Activated naive CD8-positive, alpha-beta T cell treated with anti-CD3 and anti-CD28 coated beads for 36 hours (primary cell): ENCODE results near the gene CLDN7. TPM values are rescaled to one million over a fixed set of nuclear protein-coding genes. Genes with fewer than 3 reads are reported as not detected.

ENCODE experiments used
- DNase-seq: peaks from one replicate; pipeline ENCODE4 v3.0.0; 2021
- H3K27ac Mint-ChIP-seq: one replicate; pipeline ENCODE4 v1.8.0; 2022; ENCODE audit warnings: mild to moderate bottlenecking, moderate library complexity, mixed read lengths
- H3K27me3 Mint-ChIP-seq: one replicate; pipeline ENCODE4 v1.8.0; 2022; ENCODE audit warnings: mild to moderate bottlenecking, mixed read lengths
- H3K36me3 Mint-ChIP-seq: one replicate; pipeline ENCODE4 v1.8.0; 2021; ENCODE audit warnings: mild to moderate bottlenecking, mixed read lengths
- H3K4me1 Mint-ChIP-seq: one replicate; pipeline ENCODE4 v1.8.0; 2021; ENCODE audit warnings: mixed read lengths
- H3K4me3 Mint-ChIP-seq: one replicate; pipeline ENCODE4 v1.8.0; 2022; ENCODE audit warnings: mild to moderate bottlenecking, moderate library complexity, mixed read lengths
- H3K9me3 Mint-ChIP-seq: one replicate; pipeline ENCODE4 v1.8.0; 2022; ENCODE audit warnings: mixed read lengths
- total RNA-seq, 2 experiments: library from RNA; stranded (reverse); gene quantifications; one replicate each; pipeline ENCODE4 v1.2.3, GENCODE V29; 2021

CLDN7 gene
- total RNA-seq, 2 experiments from 2014 or later, result 0.90 to 1.6 TPM

DNA sequence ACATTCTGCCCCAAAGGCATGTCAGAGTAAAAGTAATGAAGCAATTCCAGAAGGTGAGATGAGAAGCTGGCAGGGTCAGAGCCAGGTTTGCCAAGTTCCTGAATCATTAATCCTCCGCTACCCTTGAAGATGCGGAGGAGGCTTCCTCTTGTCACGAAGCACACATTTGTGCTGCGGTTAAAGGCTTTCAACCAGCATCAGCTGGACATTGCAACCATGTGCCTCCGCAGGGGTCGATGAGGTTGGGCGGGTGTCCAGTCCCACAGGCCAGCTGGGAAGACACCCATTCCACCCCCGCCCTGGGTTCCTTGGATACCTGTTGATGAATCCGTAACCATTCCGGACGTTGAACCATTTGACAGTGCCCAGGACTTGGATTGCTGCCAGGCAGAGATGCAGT is 30.9 kb upstream of the CLDN7 start:
- DNase-seq, result no peak
- Mint-ChIP-seq H3K9me3 (no peaks in the 10 kb centered on the region), H3K36me3 (no peaks in the 10 kb centered on the region), H3K4me1 (peaks cover 13% of the 10 kb centered on the region), H3K27me3 (peaks cover 44% of the 10 kb centered on the region), H3K4me3 (no peak overlapping the region), H3K27ac (no peak overlapping the region)

GRCh38 chr17:7292729-7293128 is 30.5 kb upstream of the CLDN7 start:
- peaks cover 44% of the 10 kb centered on the region for H3K27me3 Mint-ChIP-seq
- DNase-seq, result no peak
- no peak overlapping the region for H3K27ac Mint-ChIP-seq
- H3K4me1 Mint-ChIP-seq, result peaks cover 13% of the 10 kb centered on the region
- no peak overlapping the region for H3K4me3 Mint-ChIP-seq
- H3K9me3 Mint-ChIP-seq, result no peaks in the 10 kb centered on the region
- no peaks in the 10 kb centered on the region for H3K36me3 Mint-ChIP-seq

DNA sequence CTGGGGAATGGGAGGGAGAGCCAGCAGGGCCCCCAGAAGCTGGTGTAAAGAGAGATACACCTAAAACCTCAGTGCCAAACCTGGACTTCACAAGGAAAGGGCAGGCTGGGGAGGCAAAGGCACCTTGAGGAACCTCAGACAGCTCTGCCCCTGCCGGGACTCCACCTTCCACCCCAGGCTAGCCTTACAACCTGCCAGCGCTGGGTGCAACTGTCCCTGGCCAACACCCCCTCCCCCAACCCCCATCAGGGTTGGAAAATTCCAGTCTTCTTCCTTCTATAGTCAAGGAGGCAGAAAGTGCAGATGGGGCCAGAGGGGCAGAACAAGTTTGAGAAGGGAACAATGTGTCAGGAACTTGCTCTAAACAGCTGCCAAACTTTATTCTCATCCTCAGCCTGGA is 29.9 kb upstream of the CLDN7 start:
- Mint-ChIP-seq H3K27ac (no peak overlapping the region), H3K27me3 (peaks cover 44% of the 10 kb centered on the region), H3K9me3 (no peaks in the 10 kb centered on the region), H3K36me3 (no peaks in the 10 kb centered on the region), H3K4me3 (no peak overlapping the region), H3K4me1 (peaks cover 13% of the 10 kb centered on the region)
- DNase-seq, result no peak

- Mint-ChIP-seq H3K27ac (no peak overlapping the region), H3K4me3 (no peak overlapping the region), H3K4me1 (peaks cover 6% of the 10 kb centered on the region), H3K27me3 (peaks cover 34% of the 10 kb centered on the region), H3K36me3 (no peaks in the 10 kb centered on the region), H3K9me3 (no peaks in the 10 kb centered on the region)
- no peak for DNase-seq
These were observed 28.4 kb upstream of the CLDN7 start for GRCh38 chr17:7290685-7291084.

DNA sequence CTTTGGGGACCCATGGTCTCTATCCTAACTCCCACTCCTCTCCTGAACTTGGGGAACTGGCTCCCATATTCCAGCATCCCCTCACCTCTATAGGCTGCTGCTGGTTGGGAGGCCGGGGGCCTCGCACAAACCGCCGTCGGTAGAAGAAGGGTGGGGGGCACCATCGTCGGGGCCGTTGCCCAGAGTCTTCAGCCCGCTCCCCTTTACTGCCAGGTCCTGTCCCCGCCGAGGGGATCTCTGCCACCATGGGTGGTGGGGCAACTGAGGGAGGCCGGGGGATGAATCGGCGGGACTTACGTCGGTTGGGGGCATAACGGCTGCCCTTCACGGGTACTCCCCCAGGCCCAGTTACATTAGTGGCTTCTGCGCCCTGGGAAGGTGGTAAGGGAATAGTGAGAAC is 27.9 kb upstream of the CLDN7 start:
- no peak for DNase-seq
- Mint-ChIP-seq H3K27ac (no peak overlapping the region), H3K27me3 (peaks cover 29% of the 10 kb centered on the region), H3K9me3 (no peaks in the 10 kb centered on the region), H3K4me3 (no peak overlapping the region), H3K36me3 (no peaks in the 10 kb centered on the region), H3K4me1 (peaks cover 3% of the 10 kb centered on the region)

DNA sequence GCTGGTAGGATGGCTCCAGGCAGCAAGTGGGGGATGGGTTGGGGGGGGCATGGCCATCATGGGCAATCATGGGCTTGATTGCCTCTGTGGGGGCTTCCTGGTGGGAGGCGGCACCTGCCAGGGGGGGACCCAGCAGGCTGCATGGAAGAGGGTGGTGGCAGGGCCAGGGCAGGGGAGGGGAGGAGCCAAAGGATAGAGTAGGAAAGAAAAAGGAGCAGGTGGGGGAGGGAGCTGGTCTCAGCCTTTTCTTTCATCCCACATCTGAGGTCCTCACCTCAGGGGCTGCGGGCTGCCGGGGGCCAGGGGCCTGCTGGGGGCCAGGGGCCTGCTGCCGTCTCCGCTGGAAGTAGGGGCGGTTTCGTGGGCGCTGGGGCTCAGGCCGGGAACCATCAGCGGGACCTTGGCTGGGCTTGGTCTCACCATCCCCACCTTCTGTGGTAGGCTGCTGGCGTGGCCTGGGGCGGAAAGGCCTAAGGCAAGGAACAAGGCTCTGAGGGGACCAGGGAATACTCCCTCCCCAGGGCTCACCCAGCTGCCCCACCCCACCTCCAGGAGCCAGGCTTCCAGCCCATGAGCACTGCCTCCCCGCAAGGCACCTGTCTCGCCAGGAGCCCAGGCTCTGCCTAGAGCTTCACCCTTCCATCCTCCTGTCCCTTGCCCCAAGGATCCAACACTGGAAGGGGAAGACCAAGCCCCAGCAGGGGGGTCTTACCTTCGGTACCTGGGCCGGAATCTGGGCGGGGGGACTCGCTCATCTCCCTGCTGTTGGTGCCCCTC is 27.2 kb upstream of the CLDN7 start:
- H3K4me3 Mint-ChIP-seq, result no peak overlapping the region
- no peak for DNase-seq
- H3K27me3 Mint-ChIP-seq, result peaks cover 24% of the 10 kb centered on the region
- H3K9me3 Mint-ChIP-seq, result no peaks in the 10 kb centered on the region
- no peak overlapping the region for H3K27ac Mint-ChIP-seq
- no peaks in the 10 kb centered on the region for H3K4me1 Mint-ChIP-seq
- H3K36me3 Mint-ChIP-seq, result no peaks in the 10 kb centered on the region

DNA sequence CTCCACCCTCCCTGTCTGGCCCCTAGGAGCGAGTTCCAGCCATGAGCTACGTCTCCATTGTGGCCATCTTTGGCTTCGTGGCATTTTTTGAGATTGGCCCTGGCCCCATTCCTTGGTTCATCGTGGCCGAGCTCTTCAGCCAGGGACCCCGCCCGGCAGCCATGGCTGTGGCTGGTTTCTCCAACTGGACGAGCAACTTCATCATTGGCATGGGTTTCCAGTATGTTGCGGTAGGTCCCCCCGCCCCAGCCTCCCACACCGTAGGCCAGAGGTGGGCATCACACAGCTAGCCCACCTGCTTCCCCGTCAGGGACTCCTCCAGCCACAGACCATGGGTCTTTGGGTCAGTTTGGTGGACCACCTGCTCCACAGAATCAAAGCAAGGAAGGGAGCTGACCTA is 23.4 kb upstream of the CLDN7 start:
- Mint-ChIP-seq H3K27ac (no peak overlapping the region), H3K4me3 (no peak overlapping the region), H3K27me3 (peaks cover 21% of the 10 kb centered on the region), H3K36me3 (no peaks in the 10 kb centered on the region), H3K4me1 (peaks cover 16% of the 10 kb centered on the region), H3K9me3 (no peaks in the 10 kb centered on the region)
- DNase-seq, result no peak

- no peaks in the 10 kb centered on the region for H3K36me3 Mint-ChIP-seq
These were observed 22.6 kb upstream of the CLDN7 start for GRCh38 chr17:7284911-7285310.

DNA sequence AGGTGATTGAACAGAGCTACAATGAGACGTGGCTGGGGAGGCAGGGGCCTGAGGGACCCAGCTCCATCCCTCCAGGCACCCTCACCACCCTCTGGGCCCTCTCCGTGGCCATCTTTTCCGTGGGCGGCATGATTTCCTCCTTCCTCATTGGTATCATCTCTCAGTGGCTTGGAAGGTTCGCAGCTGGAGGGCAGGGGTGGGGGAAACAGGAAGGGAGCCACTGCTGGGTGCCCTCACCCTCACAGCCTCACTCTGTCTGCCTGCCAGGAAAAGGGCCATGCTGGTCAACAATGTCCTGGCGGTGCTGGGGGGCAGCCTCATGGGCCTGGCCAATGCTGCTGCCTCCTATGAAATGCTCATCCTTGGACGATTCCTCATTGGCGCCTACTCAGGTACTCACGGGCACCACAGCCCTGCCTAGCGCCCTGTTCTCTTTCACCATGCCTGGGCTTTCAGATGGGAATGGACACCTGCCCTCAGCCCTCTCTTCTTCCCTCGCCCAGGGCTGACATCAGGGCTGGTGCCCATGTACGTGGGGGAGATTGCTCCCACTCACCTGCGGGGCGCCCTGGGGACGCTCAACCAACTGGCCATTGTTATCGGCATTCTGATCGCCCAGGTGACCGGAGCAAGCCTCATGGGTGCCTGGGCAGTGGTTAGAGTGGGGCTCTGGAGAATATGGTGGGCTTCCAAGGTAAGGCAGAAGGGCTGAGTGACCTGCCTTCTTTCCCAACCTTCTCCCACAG is 21.4 kb upstream of the CLDN7 start:
- Mint-ChIP-seq H3K4me1 (peaks cover 22% of the 10 kb centered on the region), H3K27me3 (peaks cover 21% of the 10 kb centered on the region), H3K36me3 (no peaks in the 10 kb centered on the region), H3K4me3 (no peak overlapping the region), H3K27ac (no peak overlapping the region), H3K9me3 (no peaks in the 10 kb centered on the region)
- DNase-seq, result no peak

More at GRCh38 chr17:7284911-7285310, 22.6 kb upstream of the CLDN7 start:
- Mint-ChIP-seq H3K4me3 (no peak overlapping the region), H3K9me3 (no peaks in the 10 kb centered on the region), H3K4me1 (peaks cover 22% of the 10 kb centered on the region), H3K27ac (no peak overlapping the region), H3K27me3 (peaks cover 21% of the 10 kb centered on the region)
- no peak for DNase-seq

GRCh38 chr17:7282752-7283321 is 20.6 kb upstream of the CLDN7 start:
- no peaks in the 10 kb centered on the region for H3K9me3 Mint-ChIP-seq
- DNase-seq, result peak; percentile 30
- H3K27me3 Mint-ChIP-seq, result peaks cover 21% of the 10 kb centered on the region
- no peak overlapping the region for H3K27ac Mint-ChIP-seq
- H3K4me1 Mint-ChIP-seq, result peaks cover 22% of the 10 kb centered on the region
- no peaks in the 10 kb centered on the region for H3K36me3 Mint-ChIP-seq
- peak overlapping the region; percentile 40 for H3K4me3 Mint-ChIP-seq

GRCh38 chr17:7281953-7282751 is 19.9 kb upstream of the CLDN7 start:
- Mint-ChIP-seq H3K27ac (no peak overlapping the region), H3K4me1 (peaks cover 22% of the 10 kb centered on the region), H3K4me3 (peak overlapping the region; percentile 76), H3K36me3 (no peaks in the 10 kb centered on the region), H3K27me3 (peaks cover 21% of the 10 kb centered on the region), H3K9me3 (no peaks in the 10 kb centered on the region)
- no peak for DNase-seq

DNA sequence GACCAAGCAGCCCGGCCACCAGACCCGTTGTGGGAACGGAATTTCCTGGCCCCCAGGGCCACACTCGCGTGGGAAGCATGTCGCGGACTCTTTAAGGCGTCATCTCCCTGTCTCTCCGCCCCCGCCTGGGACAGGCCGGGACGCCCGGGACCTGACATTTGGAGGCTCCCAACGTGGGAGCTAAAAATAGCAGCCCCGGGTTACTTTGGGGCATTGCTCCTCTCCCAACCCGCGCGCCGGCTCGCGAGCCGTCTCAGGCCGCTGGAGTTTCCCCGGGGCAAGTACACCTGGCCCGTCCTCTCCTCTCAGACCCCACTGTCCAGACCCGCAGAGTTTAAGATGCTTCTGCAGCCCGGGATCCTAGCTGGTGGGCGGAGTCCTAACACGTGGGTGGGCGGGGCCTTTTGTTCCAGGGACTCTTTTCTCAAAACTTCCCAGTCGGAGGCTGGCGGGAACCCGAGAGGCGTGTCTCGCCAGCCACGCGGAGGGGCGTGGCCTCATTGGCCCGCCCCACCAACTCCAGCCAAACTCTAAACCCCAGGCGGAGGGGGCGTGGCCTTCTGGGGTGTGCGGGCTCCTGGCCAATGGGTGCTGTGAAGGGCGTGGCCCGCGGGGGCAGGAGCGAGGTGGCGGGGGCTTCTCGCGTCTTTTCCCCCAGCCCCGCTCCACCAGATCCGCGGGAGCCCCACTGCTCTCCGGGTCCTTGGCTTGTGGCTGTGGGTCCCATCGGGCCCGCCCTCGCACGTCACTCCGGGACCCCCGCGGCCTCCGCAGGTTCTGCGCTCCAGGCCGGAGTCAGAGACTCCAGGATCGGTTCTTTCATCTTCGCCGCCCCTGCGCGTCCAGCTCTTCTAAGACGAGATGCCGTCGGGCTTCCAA is 19.0 kb upstream of the CLDN7 start, which contains the start of gene SLC2A4:
Gene SLC2A4 (plus strand): TSS at position 645 of the 879 bp plus-strand sequence. CDS start 217 bp downstream, at position 862.
- Mint-ChIP-seq H3K4me1 (peaks cover 22% of the 10 kb centered on the region), H3K27me3 (peaks cover 19% of the 10 kb centered on the region), H3K27ac (peak within 1 kb of the TSS; percentile 84), H3K36me3 (no peaks in the 10 kb centered on the region), H3K4me3 (peak within 1 kb of the TSS; percentile 76), H3K9me3 (no peaks in the 10 kb centered on the region)
- DNase-seq, result peak; percentile 94

DNA sequence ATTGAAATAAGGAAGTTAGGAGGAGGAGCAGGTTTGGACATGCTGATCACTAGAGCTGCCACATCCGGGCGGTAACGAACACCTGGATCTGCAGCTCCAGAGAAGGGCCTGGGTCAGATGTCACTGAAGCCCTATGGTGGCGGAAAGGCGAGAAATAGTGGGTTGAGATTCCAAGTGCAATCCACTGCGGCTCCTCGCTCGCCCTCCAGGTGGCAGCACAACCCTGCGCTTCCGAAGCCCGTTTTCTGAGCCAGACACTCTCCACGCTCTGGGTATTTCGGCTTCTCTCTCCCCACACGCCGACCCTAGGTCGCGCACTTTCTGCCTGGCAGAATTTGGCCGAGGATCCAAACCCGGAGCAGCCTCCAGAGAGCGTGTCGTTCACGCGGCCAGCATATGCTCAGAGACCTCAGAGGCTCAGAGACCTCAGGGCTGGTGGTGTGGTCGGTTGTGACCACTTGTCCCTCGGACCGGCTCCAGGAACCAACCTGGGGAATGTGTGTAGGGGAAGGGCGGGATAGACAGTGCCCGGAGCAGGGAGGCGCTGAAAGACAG is 18.3 kb upstream of the CLDN7 start:
- peak overlapping the region; percentile 76 for H3K4me3 Mint-ChIP-seq
- DNase-seq, result peak; percentile 88
- no peaks in the 10 kb centered on the region for H3K9me3 Mint-ChIP-seq
- no peaks in the 10 kb centered on the region for H3K36me3 Mint-ChIP-seq
- H3K4me1 Mint-ChIP-seq, result peaks cover 22% of the 10 kb centered on the region
- H3K27me3 Mint-ChIP-seq, result peaks cover 18% of the 10 kb centered on the region
- H3K27ac Mint-ChIP-seq, result peak overlapping the region; percentile 84

DNA sequence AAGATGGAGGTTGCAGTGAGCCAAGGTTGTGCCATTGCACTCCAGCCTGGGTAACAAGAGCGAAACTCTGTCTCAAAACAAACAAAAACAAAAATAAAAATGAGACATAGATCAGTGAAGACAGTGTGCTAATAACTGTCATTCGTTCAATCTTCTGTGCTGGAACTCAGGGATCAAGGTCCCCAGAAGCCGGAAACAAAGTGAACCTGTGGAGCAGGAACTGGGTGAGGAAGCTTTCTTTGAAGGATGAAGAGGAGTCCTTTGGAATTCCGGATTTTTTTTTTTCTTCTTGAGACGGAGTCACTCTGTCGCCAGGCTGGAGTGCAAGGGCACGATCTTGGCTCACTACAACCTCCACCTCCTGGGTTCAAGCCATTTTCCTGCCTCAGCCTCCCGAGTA is 17.2 kb upstream of the CLDN7 start:
- no peak overlapping the region for H3K4me3 Mint-ChIP-seq
- H3K36me3 Mint-ChIP-seq, result no peaks in the 10 kb centered on the region
- DNase-seq, result no peak
- H3K27me3 Mint-ChIP-seq, result peaks cover 18% of the 10 kb centered on the region
- H3K27ac Mint-ChIP-seq, result no peak overlapping the region
- peaks cover 22% of the 10 kb centered on the region for H3K4me1 Mint-ChIP-seq
- H3K9me3 Mint-ChIP-seq, result no peaks in the 10 kb centered on the region
